HepG2 (cell line): ENCODE data around the gene PIK3CD. TPM values are rescaled to one million over a fixed set of nuclear protein-coding genes. Genes with fewer than 3 reads are reported as not detected.

Experiments
- ATF7-NPFF ChIP-seq: sonication (generic); formaldehyde crosslinking; IDR thresholded peaks from 2 replicates; pipeline ENCODE4 v1.8.1; 2023; ENCODE audit warnings: mild to moderate bottlenecking, low read depth, missing genetic modification reagents, moderate library complexity
- CREB1 ChIP-seq, 2 experiments: fragments of 450-650 bp in 1 of 2; IDR thresholded peaks; 2 replicates each; pipeline ENCODE4 v1.6.1; 2016 to 2017; ENCODE audit warnings: control low read depth in 1 of 2, mild to moderate bottlenecking in 1 of 2, missing compliant biosample characterization in 1 of 2, missing genetic modification characterization in 1 of 2
- ELF1 ChIP-seq: sonication (generic); formaldehyde crosslinking; IDR thresholded peaks from 2 replicates; pipeline ENCODE4 v1.4.0; 2020; ENCODE audit warnings: missing genetic modification reagents
- HMG20A ChIP-seq: IDR thresholded peaks from 2 replicates; pipeline ENCODE4 v1.6.1; 2016; ENCODE audit warnings: borderline replicate concordance
- MAF1 ChIP-seq: sonication (generic); formaldehyde crosslinking; IDR thresholded peaks from 2 replicates; pipeline ENCODE4 v1.5.0; 2020; ENCODE audit warnings: missing genetic modification reagents, borderline replicate concordance
- MBNL3 ChIP-seq: fragments of 250-450 bp; sonication (Bioruptor Pico); conservative IDR thresholded peaks from 2 replicates; pipeline ENCODE4 v1.8.0; 2022; ENCODE audit warnings: mild to moderate bottlenecking, inconsistent platforms
- MXD3 ChIP-seq: IDR thresholded peaks from 2 replicates; pipeline ENCODE4 v1.6.1; 2016; ENCODE audit warnings: mild to moderate bottlenecking, missing biosample characterization, missing genetic modification reagents
- NR1H2 ChIP-seq: sonication (generic); formaldehyde crosslinking; IDR thresholded peaks from 2 replicates; pipeline ENCODE4 v1.8.1; 2022; ENCODE audit warnings: low read depth, missing genetic modification reagents, borderline replicate concordance
- NR2F6 ChIP-seq, 2 experiments: IDR thresholded peaks; 2 replicates each; pipeline ENCODE4 v1.6.1; 2016; ENCODE audit warnings: antibody characterized with exemption in 1 of 2, mild to moderate bottlenecking in 1 of 2
- ONECUT2 ChIP-seq: sonication (generic); formaldehyde crosslinking; IDR thresholded peaks from 2 replicates; pipeline ENCODE4 v1.4.0; 2020; ENCODE audit warnings: missing genetic modification reagents
- RARA ChIP-seq: IDR thresholded peaks from 2 replicates; pipeline ENCODE4 v1.6.1; 2016; ENCODE audit warnings: missing genetic modification reagents, missing compliant biosample characterization
- RORA ChIP-seq: sonication (generic); formaldehyde crosslinking; IDR thresholded peaks from 2 replicates; pipeline ENCODE4 v1.5.0; 2020; ENCODE audit warnings: mild to moderate bottlenecking, missing genetic modification reagents, moderate library complexity
- RXRB ChIP-seq: IDR thresholded peaks from 2 replicates; pipeline ENCODE4 v1.6.1; 2016; ENCODE audit warnings: borderline replicate concordance, missing genetic modification reagents, missing compliant biosample characterization
- SNAI1 ChIP-seq: sonication (generic); formaldehyde crosslinking; IDR thresholded peaks from 2 replicates; pipeline ENCODE4 v1.5.0; 2020; ENCODE audit warnings: mild to moderate bottlenecking, missing genetic modification reagents, borderline replicate concordance
- SP2 ChIP-seq: sonication (generic); formaldehyde crosslinking; IDR thresholded peaks from 2 replicates; pipeline ENCODE4 v1.5.1; 2020; ENCODE audit warnings: mild to moderate bottlenecking, missing genetic modification reagents
- TAF15 ChIP-seq: fragments of 200-400 bp; formaldehyde crosslinking; IDR thresholded peaks from one replicate; pipeline ENCODE4 v1.6.1; 2018; ENCODE audit warnings: mild to moderate bottlenecking, low read depth, low read length; ENCODE audit not compliant: poor library complexity, severe bottlenecking
- ZC3H4 ChIP-seq: sonication (generic); formaldehyde crosslinking; IDR thresholded peaks from 2 replicates; pipeline ENCODE4 v1.4.0; 2020; ENCODE audit warnings: missing genetic modification reagents, borderline replicate concordance
- ZMYM4 ChIP-seq: sonication (generic); formaldehyde crosslinking; IDR thresholded peaks from 2 replicates; pipeline ENCODE4 v1.8.1; 2023; ENCODE audit warnings: mild to moderate bottlenecking, missing genetic modification reagents
- ZNF280B ChIP-seq: sonication (generic); formaldehyde crosslinking; IDR thresholded peaks from 2 replicates; pipeline ENCODE4 v1.5.0; 2020; ENCODE audit warnings: missing genetic modification reagents, mild to moderate bottlenecking, borderline replicate concordance
- ZNF550 ChIP-seq: sonication (generic); formaldehyde crosslinking; IDR thresholded peaks from 2 replicates; pipeline ENCODE4 v1.4.0; 2020; ENCODE audit warnings: mild to moderate bottlenecking, missing genetic modification reagents, borderline replicate concordance
- ZNF572 ChIP-seq: sonication (generic); formaldehyde crosslinking; IDR thresholded peaks from 2 replicates; pipeline ENCODE4 v1.5.1; 2020; ENCODE audit warnings: mild to moderate bottlenecking, missing genetic modification reagents
- ZNF615 ChIP-seq: sonication (generic); formaldehyde crosslinking; IDR thresholded peaks from 2 replicates; pipeline ENCODE4 v1.5.0; 2020; ENCODE audit warnings: mild to moderate bottlenecking, missing genetic modification reagents, borderline replicate concordance
- ZNF687 ChIP-seq: sonication (generic); formaldehyde crosslinking; IDR thresholded peaks from 2 replicates; pipeline ENCODE4 v1.5.1; 2020; ENCODE audit warnings: mild to moderate bottlenecking, missing genetic modification reagents, moderate library complexity
- polyA plus RNA-seq, 8 experiments: library from polyadenylated mRNA; depleted of rRNA in 3 of 8; stranded (reverse) in 7 of 8; unstranded in 1 of 8; fragments of >200 nt; fragmentation: Illumina TruSeq in 4 of 8; extraction: Trizol in 4 of 8; gene quantifications; 2 replicates each; pipeline versions ENCODE4 v1.2.1 to v1.2.3, GENCODE V29; 2011 to 2016; ENCODE audit warnings: low read depth in 4 of 8, missing spikeins in 1 of 8, mixed read lengths in 1 of 8; ENCODE audit not compliant: insufficient read depth in 1 of 8
- total RNA-seq, 5 experiments: library from RNA; depleted of rRNA; stranded (reverse); fragments of >200 nt; fragmentation: Illumina TruSeq; extraction: Trizol; gene quantifications; 2 replicates each; pipeline ENCODE4 v1.2.3, GENCODE V29; 2016; ENCODE audit warnings: low read depth in 1 of 5

Gene PIK3CD
- total and polyA plus RNA-seq, 2 of the 13 experiments (the other 11 are each of a cell fraction or from before 2014, with no cell fraction given), result 7.1 to 10.0 TPM

DNA sequence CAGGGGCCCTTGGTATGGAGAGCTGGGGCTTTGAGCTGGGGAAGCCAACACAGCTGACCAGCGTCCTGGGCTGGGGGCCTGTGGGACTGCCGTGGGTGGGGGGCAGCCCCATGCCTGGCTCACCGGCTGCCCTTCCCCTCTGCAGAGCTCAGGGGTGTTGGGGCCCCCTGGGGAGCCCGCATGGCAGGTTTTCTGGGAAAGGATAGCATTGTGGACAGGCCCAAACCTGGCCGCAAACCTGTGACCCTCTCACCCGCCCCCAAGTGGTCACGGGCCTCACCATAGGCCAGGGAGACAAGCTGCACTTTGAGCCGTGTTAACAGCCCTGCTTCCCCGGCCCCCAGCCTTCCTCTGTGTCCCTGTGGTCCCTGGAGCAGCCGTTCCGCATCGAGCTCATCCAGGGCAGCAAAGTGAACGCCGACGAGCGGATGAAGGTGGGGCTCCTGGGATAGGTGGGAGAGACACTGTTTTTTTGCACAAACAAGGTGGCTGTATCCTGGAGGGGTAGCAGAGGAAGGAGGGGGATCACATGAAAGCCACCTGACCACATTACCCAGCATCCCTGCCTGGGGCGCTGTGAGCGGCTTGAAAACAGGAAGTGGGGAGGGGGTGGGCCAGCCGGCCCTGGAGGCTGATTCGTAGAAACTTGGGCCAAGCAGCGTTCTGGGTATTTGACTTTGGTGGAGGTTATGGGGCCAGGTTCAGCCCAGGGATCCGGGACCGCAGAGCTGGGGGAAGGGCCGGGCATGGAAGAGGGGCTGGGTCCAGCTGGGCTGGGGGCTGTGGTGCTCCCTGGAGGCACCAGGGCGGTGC, 65.9 kb downstream of the PIK3CD start (continued):
- TF ChIP-seq ZNF687, result peak; percentile 98
- peak; percentile 17; the same call in 1 of the 2 replicates for TF ChIP-seq ZNF280B (CRISPR knock-in tag)
- TF ChIP-seq MBNL3 (CRISPR knock-in tag), result no peak
- peak; percentile 17; the same call in 1 of the 2 replicates for TF ChIP-seq MXD3 (CRISPR knock-in tag)
- TF ChIP-seq CREB1 (IDR thresholded peaks at IDR 0.05), result no peak
- peak; percentile 78 for TF ChIP-seq CREB1 (CRISPR knock-in tag; IDR thresholded peaks at IDR 0.05)
- peak; percentile 88; the same call in 1 of the 2 replicates for TF ChIP-seq SNAI1 (CRISPR knock-in tag)
- TF ChIP-seq ZNF572 (CRISPR knock-in tag), result peak; percentile 9; the same call in 1 of the 2 replicates
- no peak for TF ChIP-seq HMG20A
- 0 out of 2 replicates have a peak, but pooled peaks have one; percentile 87 for TF ChIP-seq MAF1
- TF ChIP-seq ZNF550 (CRISPR knock-in tag), result no peak
- TF ChIP-seq TAF15, result no peak
- no peak for TF ChIP-seq ZNF615 (CRISPR knock-in tag)
- TF ChIP-seq ELF1, result peak; percentile 98
- 0 out of 2 replicates have a peak, but pooled peaks have one; percentile 5 for TF ChIP-seq RARA
- TF ChIP-seq NR2F6 (IDR thresholded peaks at IDR 0.05), result peak; percentile 51
- TF ChIP-seq NR2F6 (CRISPR knock-in tag; IDR thresholded peaks at IDR 0.05), result no peak
- TF ChIP-seq NR1H2, result no peak
- TF ChIP-seq ATF7-NPFF (CRISPR knock-in tag), result peak; percentile 68; the same call in 1 of the 2 replicates
- peak; percentile 76 for TF ChIP-seq ZMYM4 (CRISPR knock-in tag)
- 0 out of 2 replicates have a peak, but pooled peaks have one; percentile 27 for TF ChIP-seq ONECUT2 (CRISPR knock-in tag)
- TF ChIP-seq RORA (CRISPR knock-in tag), result no peak
- peak; percentile 1; the same call in 1 of the 2 replicates for TF ChIP-seq SP2 (CRISPR knock-in tag)
- peak; percentile 61; the same call in 1 of the 2 replicates for TF ChIP-seq RXRB (CRISPR knock-in tag)
- 0 out of 2 replicates have a peak, but pooled peaks have one; percentile 55 for TF ChIP-seq ZC3H4
